Smooth muscle cell (in vitro differentiated cells): ENCODE measurements around the gene AKAP17A. TPM values are rescaled to one million over a fixed set of nuclear protein-coding genes. Genes with fewer than 3 reads are reported as not detected.

Experiments
- DNase-seq: peaks from one replicate; lab custom pipeline; 2025; ENCODE audit not compliant: unreplicated experiment; lab: John Stamatoyannopoulos, UW
- H2AFZ ChIP-seq: fragments of 200-600 bp; sonication (generic); 2 replicates; pipeline ENCODE4 v1.6.0; 2016; ENCODE audit warnings: antibody characterized with exemption, low read depth, mild to moderate bottlenecking
- H3F3A ChIP-seq: fragments of 200-600 bp; sonication (generic); 2 replicates; pipeline ENCODE4 v1.6.0; 2017; ENCODE audit warnings: antibody characterized with exemption, low read depth
- H3K27ac ChIP-seq: fragments of 200-600 bp; sonication (generic); 2 replicates; pipeline ENCODE4 v1.5.1; 2016; ENCODE audit warnings: low read depth, mild to moderate bottlenecking
- H3K27me3 ChIP-seq: fragments of 200-600 bp; sonication (generic); 2 replicates; pipeline ENCODE4 v1.6.1; 2016; ENCODE audit warnings: low read depth, mild to moderate bottlenecking
- H3K36me3 ChIP-seq: fragments of 200-600 bp; sonication (generic); 2 replicates; pipeline ENCODE4 v1.5.1; 2016; ENCODE audit warnings: low read depth
- H3K4me1 ChIP-seq: fragments of 200-600 bp; sonication (generic); 2 replicates; pipeline ENCODE4 v1.5.1; 2016; ENCODE audit warnings: low read depth
- H3K4me2 ChIP-seq: fragments of 200-600 bp; sonication (generic); 2 replicates; pipeline ENCODE4 v1.6.0; 2016; ENCODE audit warnings: mild to moderate bottlenecking
- H3K4me3 ChIP-seq: fragments of 200-600 bp; sonication (generic); 2 replicates; pipeline ENCODE4 v1.5.1; 2016; ENCODE audit warnings: mild to moderate bottlenecking
- H3K79me2 ChIP-seq: fragments of 200-600 bp; sonication (generic); 2 replicates; pipeline ENCODE4 v1.6.0; 2016; ENCODE audit warnings: low read depth, mild to moderate bottlenecking
- H3K9ac ChIP-seq: fragments of 200-600 bp; sonication (generic); 2 replicates; pipeline ENCODE4 v1.6.0; 2016; ENCODE audit warnings: low read depth
- H3K9me3 ChIP-seq: fragments of 200-600 bp; sonication (generic); replicated peaks from 2 replicates; pipeline ENCODE4 v1.5.1; 2016; ENCODE audit warnings: low read depth
- H4K20me1 ChIP-seq: fragments of 200-600 bp; sonication (generic); 2 replicates; pipeline ENCODE4 v1.6.0; 2016; ENCODE audit warnings: low read depth
- CTCF ChIP-seq: fragments of 200-600 bp; sonication (generic); IDR thresholded peaks from 2 replicates; pipeline ENCODE4 v1.5.1; 2017; ENCODE audit warnings: borderline replicate concordance, mild to moderate bottlenecking, antibody characterized with exemption; ENCODE audit not compliant: insufficient read depth, poor library complexity, severe bottlenecking
- WGBS: methylation state at CpG from one replicate; pipeline ENCODE4 v1.1.7; 2016; ENCODE audit warnings: low lambda C conversion rate; 5-methylcytosine and 5-hydroxymethylcytosine counted together
- polyA plus RNA-seq: library from polyadenylated mRNA; unstranded; fragments of >200 nt; fragmentation: Nextera tagmentation; extraction: Ambion mirVana; gene quantifications from 2 replicates; pipeline ENCODE4 v1.2.1, GENCODE V29; 2016
- total RNA-seq: library from RNA; depleted of rRNA; stranded (reverse); fragments of >200 nt; gene quantifications from 2 replicates; pipeline ENCODE4 v1.2.3, GENCODE V29; 2014

The AKAP17A gene
- total and polyA plus RNA-seq, 2 experiments from 2014 or later, result 21.8 to 49.8 TPM

- TF ChIP-seq CTCF, result no peak
- H3K9me3 ChIP-seq, result no peaks in the 10 kb centered on the region
- H3K4me1 ChIP-seq, result no peaks in the 10 kb centered on the region
- no peaks in the 10 kb centered on the region for H3K36me3 ChIP-seq
- H3K79me2 ChIP-seq, result no peaks in the 10 kb centered on the region
- H2AFZ ChIP-seq, result no peak overlapping the region
- no peaks in the 10 kb centered on the region for H3F3A ChIP-seq
- 83% methylated on average over 15 of the region's 15 CpGs for WGBS
- H3K27me3 ChIP-seq, result no peaks in the 10 kb centered on the region
- no peak overlapping the region for H3K9ac ChIP-seq
- H4K20me1 ChIP-seq, result no peaks in the 10 kb centered on the region
- no peak overlapping the region for H3K4me3 ChIP-seq
- no peak for DNase-seq
- H3K4me2 ChIP-seq, result no peak overlapping the region
- H3K27ac ChIP-seq, result no peak overlapping the region
Observed at GRCh38 chrX:1610166-1610565, 18.8 kb downstream of the AKAP17A start.

GRCh38 chrX:1610736-1611135, 19.3 kb downstream of the AKAP17A start:
- Histone ChIP-seq H3K79me2 (no peaks in the 10 kb centered on the region), H3K27ac (no peak overlapping the region), H3K9ac (no peak overlapping the region), H3K36me3 (no peaks in the 10 kb centered on the region), H3K9me3 (no peaks in the 10 kb centered on the region), H3K4me1 (no peaks in the 10 kb centered on the region), H3K4me3 (no peak overlapping the region), H4K20me1 (no peaks in the 10 kb centered on the region), H3F3A (no peaks in the 10 kb centered on the region), H3K27me3 (no peaks in the 10 kb centered on the region), H3K4me2 (no peak overlapping the region), H2AFZ (no peak overlapping the region)
- WGBS, result 82% methylated on average over 12 of the region's 12 CpGs
- TF ChIP-seq CTCF, result no peak
- DNase-seq, result no peak

- Histone ChIP-seq H3K9ac (no peak overlapping the region), H3K4me2 (no peak overlapping the region), H3K27me3 (no peaks in the 10 kb centered on the region), H4K20me1 (no peaks in the 10 kb centered on the region), H3K9me3 (no peaks in the 10 kb centered on the region), H3K79me2 (no peaks in the 10 kb centered on the region), H3K27ac (no peak overlapping the region), H3F3A (no peaks in the 10 kb centered on the region), H3K4me3 (no peak overlapping the region), H2AFZ (no peak overlapping the region), H3K36me3 (no peaks in the 10 kb centered on the region), H3K4me1 (no peaks in the 10 kb centered on the region)
- TF ChIP-seq CTCF, result no peak
- DNase-seq, result no peak
- 89% methylated on average over 5 of the region's 5 CpGs for WGBS
Observed at GRCh38 chrX:1612641-1613286, 21.4 kb downstream of the AKAP17A start.

GRCh38 chrX:1614927-1615326, 23.5 kb downstream of the AKAP17A start, which contains the start of gene ASMT:
Gene ASMT (plus strand): TSS chrX:1615059. CDS start chrX:1615200, 141 bp downstream.
- no peak for TF ChIP-seq CTCF
- DNase-seq, result no peak
- Histone ChIP-seq H3K27me3 (no peaks in the 10 kb centered on the region), H3K9me3 (no peaks in the 10 kb centered on the region), H3K4me3 (no peak within 1 kb of the TSS), H3F3A (no peaks in the 10 kb centered on the region), H3K4me2 (no peak within 1 kb of the TSS), H3K4me1 (no peaks in the 10 kb centered on the region), H3K79me2 (no peaks in the 10 kb centered on the region), H3K36me3 (no peaks in the 10 kb centered on the region), H4K20me1 (no peaks in the 10 kb centered on the region), H3K9ac (no peak within 1 kb of the TSS), H2AFZ (no peak within 1 kb of the TSS), H3K27ac (no peak within 1 kb of the TSS)
- WGBS, result 87% methylated on average over 17 of the region's 17 CpGs
